Measurements from ENCODE around the gene SPINK1. TPM values are rescaled to one million over a fixed set of nuclear protein-coding genes. Genes with fewer than 3 reads are reported as not detected.
"Not testable (repeated sequence)": the region's sequence is repeated elsewhere in the genome, so short reads cannot be mapped to it uniquely, and the experiment has no call there.

SPINK1 gene
- total RNA-seq, 2 donors from 2014 or later: 423 to 623 TPM

DNA sequence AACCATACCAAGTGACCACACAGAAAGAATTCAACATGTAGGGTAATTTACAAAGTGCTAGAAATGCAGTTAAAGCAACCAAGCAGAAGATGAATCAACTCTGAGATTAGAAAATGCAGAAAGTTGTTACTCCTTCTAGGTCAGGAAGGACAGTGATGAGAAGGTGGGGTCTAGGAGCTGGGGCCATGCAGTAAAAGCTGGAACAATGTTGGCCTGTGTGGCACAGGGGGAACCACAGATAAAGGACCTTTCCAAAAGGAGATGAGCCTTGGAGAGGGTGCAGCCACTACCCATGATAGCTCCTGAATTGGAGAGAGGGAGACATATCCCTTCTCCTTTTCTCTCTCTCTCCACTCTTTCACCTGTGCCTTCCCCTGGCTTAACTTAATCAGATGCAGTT lies 44.7 kb upstream of the SPINK1 start:
- no peaks in the 10 kb centered on the region for H3K36me3 ChIP-seq
- no peak overlapping the region for H3K9ac ChIP-seq (ENCODE audit: low read depth in 2 of 2, low read length in 2 of 2)
- no peaks in the 10 kb centered on the region for H3K4me1 ChIP-seq
- no peaks in the 10 kb centered on the region for H3K9me3 ChIP-seq
- no peak overlapping the region for H3K4me3 ChIP-seq
- H3K27me3 ChIP-seq: no peaks in the 10 kb centered on the region
- no peak overlapping the region for H3K27ac ChIP-seq
- intact Hi-C loops (cut with DNase I): no loop called here
- TF ChIP-seq, protein P1, sequence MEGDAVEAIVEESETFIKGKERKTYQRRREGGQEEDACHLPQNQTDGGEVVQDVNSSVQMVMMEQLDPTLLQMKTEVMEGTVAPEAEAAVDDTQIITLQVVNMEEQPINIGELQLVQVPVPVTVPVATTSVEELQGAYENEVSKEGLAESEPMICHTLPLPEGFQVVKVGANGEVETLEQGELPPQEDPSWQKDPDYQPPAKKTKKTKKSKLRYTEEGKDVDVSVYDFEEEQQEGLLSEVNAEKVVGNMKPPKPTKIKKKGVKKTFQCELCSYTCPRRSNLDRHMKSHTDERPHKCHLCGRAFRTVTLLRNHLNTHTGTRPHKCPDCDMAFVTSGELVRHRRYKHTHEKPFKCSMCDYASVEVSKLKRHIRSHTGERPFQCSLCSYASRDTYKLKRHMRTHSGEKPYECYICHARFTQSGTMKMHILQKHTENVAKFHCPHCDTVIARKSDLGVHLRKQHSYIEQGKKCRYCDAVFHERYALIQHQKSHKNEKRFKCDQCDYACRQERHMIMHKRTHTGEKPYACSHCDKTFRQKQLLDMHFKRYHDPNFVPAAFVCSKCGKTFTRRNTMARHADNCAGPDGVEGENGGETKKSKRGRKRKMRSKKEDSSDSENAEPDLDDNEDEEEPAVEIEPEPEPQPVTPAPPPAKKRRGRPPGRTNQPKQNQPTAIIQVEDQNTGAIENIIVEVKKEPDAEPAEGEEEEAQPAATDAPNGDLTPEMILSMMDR (IDR thresholded peaks at IDR 0.05): no peak
- no peak for DNase-seq

GRCh38 chr5:147874910-147875367 lies 43.5 kb upstream of the SPINK1 start:
- intact Hi-C loops (cut with DNase I): no loop called here

DNA sequence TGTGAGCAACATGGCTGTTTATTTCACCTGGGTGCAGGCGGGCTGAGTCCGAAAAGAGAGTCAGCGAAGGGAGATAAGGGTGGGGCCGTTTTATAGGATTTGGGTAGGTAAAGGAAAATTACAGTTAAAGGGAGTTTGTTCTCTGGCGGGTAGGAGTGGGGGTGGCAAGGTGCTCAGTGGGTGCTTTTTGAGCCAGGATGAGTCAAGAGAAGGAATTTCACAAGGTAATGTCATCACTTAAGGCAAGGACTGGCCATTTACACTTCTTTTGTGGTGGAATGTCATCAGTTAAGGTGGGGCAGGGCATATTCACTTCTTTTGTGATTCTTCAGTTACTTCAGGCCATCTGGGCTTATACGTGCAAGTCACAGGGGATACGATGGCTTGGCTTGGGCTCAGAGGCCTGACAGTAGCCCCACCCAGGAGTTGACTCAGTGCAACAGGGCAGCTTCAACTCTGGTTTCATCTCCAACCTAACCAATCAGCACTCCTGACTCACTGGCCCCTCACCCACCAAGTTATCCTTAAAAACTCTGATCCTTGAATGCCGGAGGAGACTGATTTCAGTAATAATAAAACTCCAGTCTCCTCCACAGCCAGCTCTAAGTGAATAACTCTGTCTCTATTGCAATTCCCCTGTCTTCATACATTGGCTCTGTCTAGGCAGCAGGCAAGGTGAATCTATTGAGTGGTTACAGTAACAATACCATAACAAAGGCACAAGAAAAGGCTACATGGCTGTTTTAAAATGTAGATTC lies 42.8 kb upstream of the SPINK1 start:
- H3K4me3 ChIP-seq; H3K4me1 ChIP-seq; H3K9me3 ChIP-seq; H3K27ac ChIP-seq; H3K36me3 ChIP-seq; DNase-seq; intact Hi-C loops (cut with DNase I); H3K9ac ChIP-seq (ENCODE audit: low read depth in 2 of 2, low read length in 2 of 2); H3K27me3 ChIP-seq: not testable (repeated sequence)

More at GRCh38 chr5:147874910-147875367, 43.5 kb upstream of the SPINK1 start:
- no peak overlapping the region for H3K9ac ChIP-seq (ENCODE audit: low read depth in 2 of 2, low read length in 2 of 2)
- H3K4me1 ChIP-seq: no peaks in the 10 kb centered on the region
- no peak overlapping the region for H3K4me3 ChIP-seq
- TF ChIP-seq, protein P1 (IDR thresholded peaks at IDR 0.05): no peak
- no peaks in the 10 kb centered on the region for H3K36me3 ChIP-seq
- no peaks in the 10 kb centered on the region for H3K27me3 ChIP-seq
- no peak overlapping the region for H3K27ac ChIP-seq
- no peak for DNase-seq
- H3K9me3 ChIP-seq: no peaks in the 10 kb centered on the region

- H3K9me3 ChIP-seq; H3K36me3 ChIP-seq; H3K27me3 ChIP-seq; H3K27ac ChIP-seq; H3K4me3 ChIP-seq; H3K9ac ChIP-seq (ENCODE audit: low read depth in 2 of 2, low read length in 2 of 2); intact Hi-C loops (cut with DNase I); DNase-seq; H3K4me1 ChIP-seq: not testable (repeated sequence)
These were observed 41.4 kb upstream of the SPINK1 start for GRCh38 chr5:147872744-147873435.

DNA sequence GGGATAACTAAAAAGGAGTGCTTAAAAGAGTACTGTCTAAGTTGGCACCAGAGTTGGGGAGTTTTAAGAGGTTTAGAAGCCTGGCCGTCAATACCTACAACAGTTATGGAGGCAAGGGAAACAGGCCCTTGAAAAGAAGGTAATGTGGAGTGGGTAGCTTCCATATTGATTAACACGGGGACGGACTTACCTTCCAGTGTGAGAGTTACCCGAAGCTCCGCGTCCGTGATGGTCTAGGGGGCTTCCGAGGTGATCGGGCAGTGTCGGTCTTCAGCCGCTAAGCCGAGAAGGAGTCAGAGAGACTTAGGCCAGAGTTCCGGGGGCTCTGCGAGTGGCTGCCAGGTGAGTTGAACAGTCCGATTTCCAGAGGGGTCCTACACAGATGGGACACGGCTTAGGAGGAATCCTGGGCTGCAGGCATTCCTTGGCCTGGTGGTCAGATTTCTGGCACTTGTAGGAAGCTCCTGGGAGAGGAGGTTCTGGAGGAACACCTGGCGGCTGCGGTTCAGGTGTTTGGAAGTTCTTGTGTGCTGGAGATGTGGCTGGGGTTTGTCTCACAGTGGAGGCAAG lies 40.6 kb upstream of the SPINK1 start:
- H3K36me3 ChIP-seq; H3K4me3 ChIP-seq; H3K27ac ChIP-seq; H3K9ac ChIP-seq (ENCODE audit: low read depth in 2 of 2, low read length in 2 of 2); H3K27me3 ChIP-seq; H3K4me1 ChIP-seq; intact Hi-C loops (cut with DNase I); DNase-seq; H3K9me3 ChIP-seq: not testable (repeated sequence)

DNA sequence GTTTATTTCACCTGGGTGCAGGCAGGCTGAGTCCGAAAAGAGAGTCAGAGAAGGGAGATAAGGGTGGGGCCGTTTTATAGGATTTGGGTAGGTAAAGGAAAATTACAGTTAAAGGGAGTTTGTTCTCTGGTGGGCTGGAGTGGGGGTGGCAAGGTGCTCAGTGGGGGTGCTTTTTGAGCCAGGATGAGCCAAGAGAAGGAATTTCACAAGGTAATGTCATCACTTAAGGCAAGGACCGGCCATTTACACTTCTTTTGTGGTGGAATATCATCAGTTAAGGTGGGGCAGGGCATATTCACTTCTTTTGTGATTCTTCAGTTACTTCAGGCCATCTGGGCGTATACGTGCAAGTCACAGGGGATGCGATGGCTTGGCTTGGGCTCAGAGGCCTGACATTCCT lies 38.4 kb upstream of the SPINK1 start:
- H3K4me3 ChIP-seq; intact Hi-C loops (cut with DNase I); H3K36me3 ChIP-seq; H3K27me3 ChIP-seq; H3K9me3 ChIP-seq; H3K27ac ChIP-seq; H3K9ac ChIP-seq (ENCODE audit: low read depth in 2 of 2, low read length in 2 of 2); H3K4me1 ChIP-seq; DNase-seq: not testable (repeated sequence)

DNA sequence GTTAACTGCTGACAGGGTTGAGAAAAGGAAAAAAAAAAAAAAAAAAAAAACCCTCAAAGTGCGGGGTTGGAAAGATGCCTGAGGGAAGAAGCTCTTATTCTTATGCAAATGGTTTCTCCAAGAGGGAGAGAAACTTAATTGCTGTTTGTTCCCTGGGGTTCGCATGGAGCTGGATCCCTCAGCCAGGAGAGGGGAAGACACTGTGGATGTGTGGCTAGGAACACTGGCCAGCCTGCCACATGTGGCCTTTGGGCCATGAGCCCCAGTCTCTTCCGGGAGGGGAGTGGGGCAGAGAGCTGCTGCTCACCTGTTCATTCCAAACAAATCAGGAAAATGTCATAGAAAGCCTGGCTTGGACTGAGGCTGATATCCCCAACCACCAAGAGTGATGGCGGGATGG lies 37.6 kb upstream of the SPINK1 start:
- intact Hi-C loops (cut with DNase I): no loop called here
- TF ChIP-seq, protein P1 (IDR thresholded peaks at IDR 0.05): no peak

More for the DNA sequence above, 37.6 kb upstream of the SPINK1 start:
- H3K4me3 ChIP-seq: no peak overlapping the region
- no peaks in the 10 kb centered on the region for H3K36me3 ChIP-seq
- no peak overlapping the region for H3K9ac ChIP-seq (ENCODE audit: low read depth in 2 of 2, low read length in 2 of 2)
- no peak for DNase-seq
- H3K9me3 ChIP-seq: no peaks in the 10 kb centered on the region
- no peaks in the 10 kb centered on the region for H3K27me3 ChIP-seq
- no peaks in the 10 kb centered on the region for H3K4me1 ChIP-seq
- no peak overlapping the region for H3K27ac ChIP-seq

Data from colonic mucosa (tissue), 4 donors.